ENCODE measurements around the gene RMDN2.
"Not testable (repeated sequence)": the region's sequence is repeated elsewhere in the genome, so short reads cannot be mapped to it uniquely, and the experiment has no call there.

RMDN2 gene

DNA sequence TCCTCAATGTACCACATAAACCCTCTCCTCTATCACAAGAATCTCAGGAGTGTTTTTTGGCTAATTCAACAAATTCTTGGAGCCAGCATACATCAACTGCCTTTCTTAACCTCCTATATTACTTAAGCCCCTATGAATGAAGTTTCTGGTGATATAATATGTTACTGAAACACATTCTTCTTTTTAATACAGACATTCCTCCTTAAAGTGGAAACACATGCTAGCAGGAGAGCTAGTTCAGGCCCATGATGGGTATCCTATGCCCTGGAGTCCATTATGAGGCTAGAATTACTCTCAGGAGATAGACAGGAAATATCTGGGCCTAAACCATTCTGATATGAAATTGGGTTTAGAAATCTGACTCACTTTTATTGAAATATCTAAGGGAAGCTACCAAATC, 26.6 kb upstream of the RMDN2 start:
- no peak for DNase-seq

DNA sequence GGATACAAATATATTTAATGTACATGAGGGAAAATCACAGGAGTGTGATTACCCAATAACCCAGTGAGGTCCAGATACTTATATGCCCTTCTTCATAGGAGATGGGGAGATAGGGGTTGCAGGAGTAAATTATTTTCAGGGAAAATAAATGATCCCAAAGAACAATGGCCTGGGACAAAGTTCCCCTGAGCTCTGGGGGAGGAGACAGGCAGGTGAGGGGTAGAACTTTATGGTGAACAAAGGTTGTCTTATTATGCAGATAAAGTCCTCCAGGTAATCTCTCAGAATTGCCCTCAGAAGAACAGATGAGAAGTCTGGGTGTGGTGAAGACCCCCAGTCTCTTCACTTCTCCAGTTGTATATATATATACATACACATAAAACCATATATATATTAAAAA, 22.1 kb upstream of the RMDN2 start:
- no peak for DNase-seq

DNA sequence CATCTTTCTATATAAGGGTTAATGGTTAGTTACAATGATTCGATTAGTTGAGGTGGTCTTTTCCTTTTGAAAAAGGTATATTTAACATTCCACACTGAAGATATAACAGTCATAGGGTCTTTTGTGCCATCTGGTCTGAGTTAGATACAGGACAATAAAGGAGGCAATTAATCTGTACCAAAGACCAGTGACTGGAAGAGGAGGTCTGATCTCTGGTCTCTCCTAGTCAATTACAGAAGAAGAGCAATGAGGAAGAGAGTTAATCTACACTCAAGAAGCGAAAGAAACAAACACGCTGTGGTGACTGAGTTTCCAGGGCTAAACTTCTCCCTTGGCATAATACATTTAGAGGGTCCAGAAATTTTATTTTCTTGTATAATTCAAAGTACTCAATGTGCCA, 20.7 kb upstream of the RMDN2 start:
- DNase-seq = no peak

DNA sequence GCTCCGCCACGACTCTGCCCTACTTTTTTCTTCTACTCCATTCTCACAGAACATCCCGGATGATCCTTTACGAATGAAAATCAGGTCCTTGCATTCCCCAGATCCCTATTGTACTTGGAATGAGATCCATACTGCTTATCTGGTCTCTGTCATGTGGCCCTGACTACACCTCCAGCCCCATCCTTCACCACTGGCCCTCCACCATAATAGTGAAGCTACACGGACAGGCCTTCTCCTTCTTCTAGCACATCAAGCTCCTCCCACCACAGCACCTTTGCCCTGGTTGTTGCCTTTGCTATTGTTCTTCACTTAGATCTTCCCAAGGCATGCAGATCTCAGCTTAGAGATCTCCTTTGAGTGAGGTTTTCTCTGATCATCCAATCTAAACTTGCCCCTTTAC, 20.1 kb upstream of the RMDN2 start:
- DNase-seq = no peak

DNA sequence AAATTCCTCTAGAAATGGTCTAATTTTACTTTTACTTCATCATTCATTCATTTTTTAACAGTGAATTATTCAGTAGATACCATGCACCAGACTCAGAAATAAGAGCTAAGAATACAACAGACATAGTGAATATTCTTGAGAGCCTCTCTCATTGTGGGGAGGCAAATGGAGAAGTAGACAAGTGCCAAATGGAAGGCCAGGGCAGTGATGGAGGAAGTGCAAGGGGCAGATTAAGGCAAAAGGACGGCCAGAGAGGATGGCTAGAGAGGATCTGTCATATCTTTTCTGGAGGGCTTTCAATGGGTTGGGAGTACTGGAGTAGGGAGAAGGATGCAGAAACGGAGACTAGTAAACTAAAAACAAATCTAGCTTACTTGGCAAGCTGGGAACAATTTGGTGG, 19.0 kb upstream of the RMDN2 start:
- DNase-seq = no peak

DNA sequence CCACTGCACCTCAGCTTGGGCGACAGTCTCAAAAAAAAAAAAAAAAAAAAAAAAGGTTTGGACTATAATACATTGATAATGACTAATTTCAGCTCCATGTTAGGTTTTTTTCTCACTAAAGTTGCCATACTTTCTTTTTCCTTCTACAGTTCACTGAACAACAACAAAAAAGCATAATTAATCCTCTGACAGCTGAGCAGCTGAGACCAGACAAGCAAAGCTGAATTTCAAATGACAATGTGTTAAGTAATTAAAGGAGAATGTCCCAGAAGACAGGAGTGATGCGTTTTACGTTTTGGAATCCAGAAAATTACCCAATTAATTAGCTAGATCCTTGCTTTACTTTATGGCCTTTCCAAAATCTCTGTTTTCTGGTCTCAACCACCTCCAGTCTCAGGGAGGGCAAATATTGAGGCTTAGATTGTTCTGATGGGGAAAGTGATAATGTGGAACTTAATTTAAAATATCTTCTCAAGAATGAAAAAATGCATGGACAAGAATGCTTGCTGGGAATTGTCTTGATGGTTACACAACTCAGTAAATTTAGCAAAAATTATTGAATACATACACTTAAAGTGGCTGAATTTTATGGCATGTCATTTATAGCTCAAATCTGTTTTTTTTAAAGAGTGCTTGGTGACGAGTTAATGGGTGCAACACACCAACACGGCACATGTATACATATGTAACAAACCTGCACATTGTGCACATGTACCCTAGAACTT, 17.4 kb upstream of the RMDN2 start:
- DNase-seq = no peak

DNA sequence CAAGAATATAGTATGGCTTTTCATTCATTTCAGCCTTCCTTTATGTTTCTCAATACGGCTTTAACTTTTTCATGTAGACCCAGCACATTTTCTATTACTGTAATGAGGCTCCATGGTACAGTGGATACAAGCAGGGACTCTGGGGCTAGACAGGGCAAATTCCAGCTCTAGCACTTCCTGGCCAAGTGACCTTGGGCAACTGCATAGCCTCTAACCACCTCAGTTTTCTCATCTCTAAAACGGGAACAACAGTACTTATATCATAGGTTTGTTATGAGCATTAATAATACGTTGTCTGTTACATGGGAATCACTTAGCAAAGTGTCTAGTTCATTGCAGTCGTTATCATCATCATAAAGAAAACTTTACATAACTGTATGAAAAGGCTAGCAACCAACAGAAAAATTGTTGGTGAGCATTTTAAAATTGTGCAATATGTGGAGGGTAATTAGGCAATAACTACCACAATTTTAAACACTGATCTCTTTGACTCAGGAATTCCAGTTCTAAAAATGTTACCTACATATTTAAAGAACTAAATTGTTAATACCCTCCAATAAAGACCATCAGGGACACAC, 13.7 kb upstream of the RMDN2 start:
- no peak for DNase-seq

DNA sequence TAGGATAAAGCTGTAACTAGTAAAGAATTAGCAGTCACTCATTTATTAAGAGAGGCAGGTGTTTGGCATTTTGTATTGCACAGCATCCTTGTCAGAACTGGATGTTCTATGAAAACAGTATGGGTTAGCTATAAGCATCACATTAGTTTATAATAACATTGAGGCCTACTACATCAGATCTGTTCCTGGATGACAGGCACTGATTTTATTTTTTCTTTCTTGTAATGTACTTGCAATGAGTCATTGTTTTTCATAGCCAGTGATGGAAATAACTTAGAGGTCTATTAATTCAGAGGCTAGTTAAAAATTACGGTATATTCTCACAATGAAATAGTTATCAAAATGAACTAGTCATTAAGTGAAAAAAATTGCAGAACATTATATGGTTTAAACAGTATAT, 13.0 kb upstream of the RMDN2 start:
- DNase-seq = no peak

DNA sequence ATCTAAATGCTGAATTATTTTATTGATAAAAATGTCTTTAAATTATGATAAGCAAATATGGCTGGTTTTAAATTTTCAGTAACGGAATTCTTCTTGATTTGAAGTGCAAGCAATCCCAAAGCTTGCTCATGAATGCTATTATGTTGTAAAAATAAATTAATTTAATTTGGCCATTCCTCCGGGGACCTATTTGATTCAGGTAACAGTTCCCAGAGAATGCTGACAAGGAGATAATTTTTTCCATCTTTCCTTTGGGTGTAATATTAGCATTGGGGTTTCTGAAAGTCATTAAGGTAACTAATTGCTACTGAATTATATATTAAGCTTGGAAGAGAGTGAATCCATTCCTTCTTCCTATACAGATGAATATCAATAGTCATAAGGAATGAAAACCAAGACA, 12.5 kb upstream of the RMDN2 start:
- DNase-seq = no peak

DNA sequence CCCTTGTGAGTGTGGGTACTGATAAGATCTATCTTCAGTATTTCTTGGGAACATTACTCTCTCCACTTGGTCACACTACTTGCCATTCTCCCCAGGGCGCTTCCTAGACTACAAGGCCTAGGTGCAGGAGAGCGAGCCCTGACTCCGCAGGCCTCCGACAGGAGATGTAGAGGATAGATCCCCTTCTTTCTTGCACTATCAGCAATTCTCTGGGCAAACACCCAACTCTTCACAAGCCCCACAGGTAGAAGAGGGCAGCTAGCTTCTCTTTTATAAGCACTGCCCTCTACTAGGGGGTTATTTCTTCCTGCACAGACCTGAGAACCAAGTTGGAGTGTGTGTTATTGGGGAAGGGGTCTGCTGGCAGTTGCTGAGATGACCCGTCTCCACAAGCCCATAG, 10.7 kb upstream of the RMDN2 start:
- no peak for DNase-seq

DNA sequence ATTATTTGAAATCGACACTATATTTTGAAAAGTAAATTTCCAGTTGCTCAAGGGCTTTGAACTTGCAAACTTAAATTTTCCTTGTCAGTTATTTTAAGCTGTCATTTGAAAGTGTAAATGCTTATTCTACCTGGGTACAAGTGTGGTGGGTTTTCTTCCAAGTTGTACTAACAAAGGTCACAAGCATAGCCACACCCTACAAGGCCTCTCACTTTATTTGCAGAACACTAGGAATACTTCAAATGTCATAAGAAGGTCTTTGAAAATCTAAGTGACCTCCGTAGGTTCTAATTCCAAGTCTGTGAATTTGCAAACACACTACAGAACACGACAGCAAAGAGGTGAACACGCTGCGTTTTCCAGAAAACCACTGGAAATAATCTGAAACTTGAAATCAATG, 9.3 kb upstream of the RMDN2 start:
- DNase-seq = no peak

DNA sequence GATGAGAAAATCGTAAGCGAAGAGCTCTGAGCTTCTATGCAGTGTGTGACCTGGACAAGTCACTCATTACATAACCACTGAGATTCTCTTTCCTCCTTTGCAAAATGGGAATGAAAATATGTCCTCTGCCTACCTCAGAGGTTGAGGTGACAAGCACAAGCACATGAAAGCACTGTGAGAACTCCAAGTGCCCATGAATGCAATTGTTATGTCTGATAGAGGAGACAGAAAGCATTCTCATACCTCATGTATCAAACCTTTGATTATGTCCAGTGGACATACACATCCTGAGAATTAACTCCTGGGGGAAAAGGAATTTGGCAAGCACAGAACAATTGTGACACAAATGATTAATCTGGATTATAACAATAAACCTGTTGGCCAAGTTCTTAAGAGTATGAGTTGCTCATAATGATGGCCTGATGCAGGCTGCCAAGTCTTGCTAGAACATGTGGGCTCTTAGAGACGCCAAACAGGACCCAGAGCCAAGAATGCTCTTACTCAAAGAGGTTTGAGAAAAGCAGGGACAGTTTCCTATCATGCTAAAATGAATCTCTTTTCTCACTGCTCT, 8.5 kb upstream of the RMDN2 start:
- no peak for DNase-seq

DNA sequence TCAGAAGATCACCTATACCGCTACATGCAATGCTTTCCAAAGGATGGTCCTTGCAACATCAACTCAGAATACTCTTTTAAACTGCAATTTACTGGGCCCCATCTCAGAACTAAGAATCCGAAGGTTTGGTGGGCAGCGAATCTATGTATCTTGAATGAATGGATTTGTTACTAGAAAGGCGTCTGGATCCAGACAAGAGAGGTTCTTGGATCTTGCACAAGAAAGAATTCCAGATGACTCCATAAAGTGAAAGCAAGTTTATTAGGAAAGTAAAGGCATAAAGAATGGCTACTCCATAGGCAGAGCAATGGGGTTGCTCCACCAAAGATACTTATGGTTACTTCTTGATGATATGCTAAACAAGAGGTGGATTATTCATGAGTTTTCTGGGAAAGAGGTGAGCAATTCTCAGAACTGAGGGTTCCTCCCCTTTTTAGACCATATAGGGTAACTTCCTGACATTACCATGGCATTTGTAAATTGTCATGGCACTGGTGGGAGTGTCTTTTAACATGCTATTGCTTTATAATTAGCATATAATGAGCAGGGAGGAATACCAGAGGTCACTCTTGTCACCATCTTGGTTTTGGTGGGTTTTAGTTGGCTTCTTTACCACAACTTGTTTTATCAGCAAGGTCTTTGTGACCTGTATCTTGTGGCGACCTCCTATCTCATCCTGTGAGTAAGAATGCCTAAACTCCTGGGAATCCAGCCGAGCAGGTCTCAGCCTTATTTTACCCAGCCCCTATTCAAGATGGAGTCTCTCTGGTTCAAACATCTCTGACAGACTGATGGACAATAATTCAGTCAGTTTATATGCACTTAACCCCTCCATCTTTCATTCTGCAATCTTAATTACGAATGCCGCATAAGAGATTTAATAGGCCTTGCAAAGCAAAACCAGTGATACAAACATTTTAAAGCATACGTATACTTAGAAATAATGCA, 7.5 kb upstream of the RMDN2 start:
- no peak for DNase-seq

DNA sequence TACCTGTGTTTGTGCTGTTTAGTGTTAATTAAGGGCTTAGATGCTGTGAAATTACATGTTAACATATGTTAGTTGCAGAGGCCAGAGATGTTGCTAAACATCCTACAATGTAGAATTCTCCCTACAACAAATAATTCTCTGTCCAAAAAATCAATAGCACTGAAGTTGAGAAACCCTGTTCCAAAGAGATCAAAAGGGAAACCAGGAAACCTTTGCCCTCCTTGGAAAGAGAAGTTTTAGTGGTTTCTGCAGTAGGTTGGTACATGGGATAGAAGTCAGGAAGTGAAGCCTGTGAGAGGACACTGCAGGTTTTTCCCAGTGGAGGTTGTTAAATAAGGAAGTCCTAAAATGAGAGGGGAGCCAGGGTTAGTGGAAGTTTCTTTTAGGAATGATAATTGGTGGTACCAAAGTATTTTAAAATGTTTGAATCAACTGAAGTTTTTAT, 6.3 kb upstream of the RMDN2 start:
- DNase-seq = no peak

DNA sequence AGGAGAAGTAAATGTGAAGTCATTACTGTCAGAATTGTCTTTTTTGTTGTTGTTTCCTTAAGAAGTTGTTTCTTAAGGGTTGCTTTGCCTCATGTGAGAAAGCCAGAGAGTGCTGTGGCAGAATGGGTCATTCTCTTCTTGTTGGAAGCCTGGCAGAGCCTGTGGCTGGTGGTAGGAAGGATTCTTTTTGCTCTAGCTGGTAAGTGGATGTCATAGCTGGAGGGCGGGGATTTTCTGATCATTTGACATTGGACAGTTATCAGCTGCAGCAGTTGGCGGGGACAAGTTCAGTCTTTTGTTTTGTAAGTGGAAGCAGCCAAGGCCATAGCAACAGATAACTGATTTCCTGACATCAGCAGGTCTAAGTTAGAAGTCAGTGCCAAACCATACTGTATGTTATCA, 5.5 kb upstream of the RMDN2 start:
- DNase-seq = no peak

DNA sequence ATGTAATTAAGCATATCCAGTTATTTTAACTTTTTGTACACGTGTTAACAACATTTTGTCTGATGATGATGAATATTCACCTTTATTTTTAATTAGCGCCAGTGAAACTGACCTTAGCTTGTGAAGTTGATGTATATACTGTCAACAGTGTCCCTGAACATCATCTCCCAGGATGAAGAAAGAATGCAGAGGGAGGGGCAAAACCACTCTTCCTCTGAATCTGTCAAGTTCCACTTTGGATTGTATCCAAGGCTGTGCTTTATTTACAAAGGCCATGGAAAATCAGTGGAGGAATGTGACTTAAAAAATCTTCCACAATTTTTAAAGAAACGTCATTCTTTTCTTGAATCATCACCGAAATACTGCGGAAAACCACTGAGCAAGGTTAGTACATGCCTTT, 4.5 kb upstream of the RMDN2 start:
- DNase-seq = no peak

DNA sequence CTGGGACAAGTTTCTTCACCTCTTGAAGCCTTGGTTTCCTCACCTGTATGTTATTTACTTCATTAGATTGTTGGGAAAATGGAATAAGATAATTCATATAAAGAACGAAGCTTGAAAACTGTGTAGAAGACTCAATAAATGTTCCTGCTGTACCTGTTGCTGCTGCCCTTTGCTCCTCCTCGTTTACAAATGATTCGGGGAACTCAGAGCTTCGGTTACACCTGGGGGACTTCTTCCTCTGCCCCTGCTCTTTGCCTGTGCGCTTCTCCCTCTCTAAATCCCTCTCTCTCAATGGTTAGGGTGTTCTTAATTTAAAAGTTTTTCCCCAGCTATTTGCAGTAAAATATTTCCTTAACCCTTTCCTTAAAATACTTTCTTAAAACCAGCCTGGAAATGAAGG, 3.3 kb upstream of the RMDN2 start:
- DNase-seq = no peak

DNA sequence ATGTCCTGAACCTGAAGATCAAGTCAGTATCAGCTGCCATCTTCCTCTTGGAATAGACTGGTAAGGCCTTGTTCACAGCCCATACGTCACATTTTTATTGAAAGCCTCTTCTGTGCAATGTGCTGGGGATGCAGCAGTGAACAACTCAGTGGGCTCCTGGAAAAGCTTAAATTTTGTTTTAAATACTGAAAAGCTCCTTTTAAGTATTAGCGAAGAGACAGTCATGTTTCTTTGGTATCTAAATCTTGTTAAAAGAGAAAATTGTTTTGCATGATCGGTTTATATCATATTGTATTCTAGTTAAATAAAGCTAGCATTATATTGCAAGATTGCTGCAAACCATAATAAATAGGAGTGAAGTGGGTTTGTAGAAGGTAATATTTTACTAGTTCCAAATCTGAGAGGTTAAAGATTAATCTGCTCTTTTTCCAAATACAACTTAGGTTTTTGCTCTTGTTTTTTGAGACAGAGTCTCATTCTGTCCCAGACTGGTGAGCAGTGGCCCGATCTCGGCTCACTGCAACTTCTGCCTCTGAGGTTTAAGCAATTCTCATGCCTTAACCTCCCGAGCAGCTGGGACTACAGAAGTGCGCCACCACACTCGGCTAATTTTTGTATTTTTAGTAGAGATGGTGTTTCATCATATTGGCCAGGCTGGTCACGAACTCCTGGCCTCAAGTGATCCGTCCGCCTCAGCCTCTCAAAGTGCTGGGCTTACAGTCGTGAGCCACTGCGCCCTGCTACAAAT, 1.6 kb upstream of the RMDN2 start:
- no peak for DNase-seq

DNA sequence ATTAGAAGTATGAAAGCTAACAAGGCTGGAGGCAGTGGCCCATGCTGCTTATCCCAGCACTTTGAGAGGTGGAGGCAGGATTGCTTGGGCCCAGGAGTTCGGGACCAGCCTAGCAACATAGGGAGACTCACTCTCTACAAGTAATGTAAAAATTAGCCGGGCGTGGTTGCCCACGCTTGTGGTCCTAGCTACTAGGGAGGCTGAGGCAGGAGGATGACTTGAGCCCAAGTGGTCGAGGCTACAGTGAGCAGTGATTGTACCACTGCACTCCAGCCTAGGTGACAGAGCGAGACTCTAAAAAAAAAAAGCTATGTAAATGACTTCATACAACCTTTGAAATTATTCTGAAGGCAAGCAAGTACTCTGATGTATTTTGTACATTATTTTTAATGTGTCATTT, 1.5 kb downstream of the RMDN2 start:
- no peak for DNase-seq

DNA sequence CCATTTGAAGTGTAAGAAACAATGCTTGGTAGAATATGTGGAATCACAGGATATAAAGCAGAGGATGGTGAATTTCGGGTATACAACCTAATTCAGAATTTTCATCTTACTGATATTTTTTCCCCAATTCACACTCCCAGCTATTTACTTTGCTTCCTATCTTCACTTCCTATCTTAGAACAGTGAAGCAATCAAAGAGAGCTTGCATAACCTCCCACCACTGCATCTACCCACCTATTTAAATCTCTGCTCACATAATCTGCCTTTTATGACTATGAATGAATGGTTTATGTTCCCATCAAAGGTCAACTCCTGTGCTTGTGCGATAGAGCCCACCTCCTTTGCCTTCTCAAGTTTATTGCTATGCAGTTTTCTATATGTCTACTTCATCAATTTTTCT, 3.3 kb downstream of the RMDN2 start:
- DNase-seq = no peak

DNA sequence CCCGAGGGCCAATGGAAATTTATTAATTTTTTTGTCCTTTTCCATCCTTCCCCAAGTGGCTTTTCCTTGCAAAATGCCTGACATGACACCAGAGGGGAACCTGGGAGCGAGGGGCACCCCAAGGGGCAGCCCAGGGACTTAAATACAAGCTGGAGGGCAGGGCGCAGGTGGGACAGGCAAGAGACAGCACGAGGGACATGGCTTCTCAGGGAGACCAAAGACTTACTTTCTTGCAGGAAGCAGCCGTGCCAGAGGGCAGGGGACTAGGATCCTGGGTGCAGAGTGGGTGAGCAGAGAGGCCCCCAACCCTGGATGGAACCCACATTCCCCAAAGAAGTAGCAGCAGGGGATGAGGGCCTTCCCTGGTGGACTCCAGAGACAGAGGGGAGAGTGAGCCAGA, 5.3 kb downstream of the RMDN2 start:
- DNase-seq = not testable (repeated sequence)

DNA sequence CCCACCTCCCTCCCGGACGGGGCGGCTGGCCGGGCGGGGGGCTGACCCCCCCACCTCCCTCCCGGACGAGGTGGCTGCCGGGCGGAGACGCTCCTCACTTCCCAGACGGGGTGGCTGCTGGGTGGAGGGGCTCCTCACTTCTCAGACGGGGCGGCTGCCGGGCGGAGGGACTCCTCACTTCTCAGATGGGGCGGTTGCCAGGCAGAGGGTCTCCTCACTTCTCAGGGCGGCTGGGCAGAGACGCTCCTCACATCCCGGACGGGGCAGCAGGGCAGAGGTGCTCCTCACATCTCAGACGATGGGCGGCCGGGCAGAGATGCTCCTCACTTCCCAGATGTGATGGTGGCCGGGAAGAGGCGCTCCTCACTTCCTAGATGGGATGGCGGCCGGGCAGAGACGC, 7.8 kb downstream of the RMDN2 start:
- not testable (repeated sequence) for DNase-seq

All from NCI-H1436 (cell line).